ENCODE results near the gene SCML1.

The SCML1 gene

GRCh38 chrX:17736856-17737709 is at the start of gene SCML1:
SCML1 (plus strand) TSS chrX:17737493; CDS start chrX:17744187, 6,694 bp downstream.
- DNase-seq = no peak

GRCh38 chrX:17687648-17688047 is 49.6 kb upstream of the SCML1 start:
- no peak for DNase-seq

- peak; percentile 27 to 49 for DNase-seq
Observed at GRCh38 chrX:17689971-17690409, 47.3 kb upstream of the SCML1 start.

GRCh38 chrX:17692709-17693346 is 44.5 kb upstream of the SCML1 start:
- no peak for DNase-seq

- DNase-seq = peak; percentile 14 to 21
Observed at GRCh38 chrX:17697191-17697590, 40.1 kb upstream of the SCML1 start.

GRCh38 chrX:17700976-17701375 is 36.3 kb upstream of the SCML1 start:
- DNase-seq = no peak

GRCh38 chrX:17703201-17703600 is 34.1 kb upstream of the SCML1 start:
- no peak for DNase-seq

- DNase-seq = no peak
Observed at GRCh38 chrX:17705211-17705610, 32.1 kb upstream of the SCML1 start.

- no peak for DNase-seq
Observed at GRCh38 chrX:17706676-17707075, 30.6 kb upstream of the SCML1 start.

GRCh38 chrX:17707731-17708130 is 29.6 kb upstream of the SCML1 start:
- DNase-seq = no peak

GRCh38 chrX:17710871-17711301 is 26.4 kb upstream of the SCML1 start:
- no peak for DNase-seq

GRCh38 chrX:17713288-17713687 is 24.0 kb upstream of the SCML1 start:
- no peak for DNase-seq

GRCh38 chrX:17718649-17719165 is 18.6 kb upstream of the SCML1 start:
- no peak for DNase-seq

GRCh38 chrX:17719711-17720110 is 17.6 kb upstream of the SCML1 start:
- DNase-seq = no peak

- DNase-seq = no peak
Observed at GRCh38 chrX:17721715-17722114, 15.6 kb upstream of the SCML1 start.

- no peak for DNase-seq
Observed at GRCh38 chrX:17725181-17725580, 12.1 kb upstream of the SCML1 start.

- no peak for DNase-seq
Observed at GRCh38 chrX:17732138-17732783, 5.0 kb upstream of the SCML1 start.

GRCh38 chrX:17735406-17735805 is 1.9 kb upstream of the SCML1 start:
- DNase-seq = no peak

- no peak for DNase-seq
Observed at GRCh38 chrX:17736478-17736855, 826 bp upstream of the SCML1 start.

GRCh38 chrX:17737710-17737985 is 355 bp downstream of the SCML1 start:
- no peak for DNase-seq

- DNase-seq = no peak
Observed at GRCh38 chrX:17737986-17738713, 857 bp downstream of the SCML1 start.

GRCh38 chrX:17738737-17739535 is 1.6 kb downstream of the SCML1 start:
- no peak for DNase-seq
